Activated effector memory CD4-positive, alpha-beta T cell treated with anti-CD3 and anti-CD28 coated beads, Interleukin-2, amount 50 U/mL, for 16 hours (primary cell): ENCODE data around the gene LRRC2.
A peak's percentile ranks its signal among the peaks of the same experiment; 100 is the strongest.
"Not testable (repeated sequence)": the region's sequence is repeated elsewhere in the genome, so short reads cannot be mapped to it uniquely, and the experiment has no call there.

Source experiments
- DNase-seq: peaks from one replicate; pipeline ENCODE4 v3.0.0-alpha.2; 2020

Gene LRRC2

GRCh38 chr3:46522201-46522600 lies 43.9 kb downstream of the LRRC2 start:
- not testable (repeated sequence) for DNase-seq

DNA sequence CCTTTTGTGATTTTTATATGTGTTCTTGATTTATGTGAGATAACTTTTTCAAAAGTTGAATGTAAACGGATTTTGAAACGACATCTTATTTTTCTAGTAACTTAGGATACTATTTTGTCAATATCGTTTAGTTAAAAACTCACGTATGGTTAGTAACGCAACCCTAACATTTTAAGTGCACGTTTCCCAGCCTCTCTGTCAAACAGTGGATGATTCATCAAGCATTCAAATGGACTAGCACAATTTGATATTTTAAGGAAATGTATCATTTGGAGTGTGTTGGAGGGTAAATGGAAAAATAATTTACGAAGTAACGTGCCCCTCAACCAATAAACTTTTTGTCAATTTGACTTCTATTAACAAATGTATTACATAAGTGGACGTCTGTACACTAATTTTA lies 45.0 kb downstream of the LRRC2 start:
- no peak for DNase-seq

DNA sequence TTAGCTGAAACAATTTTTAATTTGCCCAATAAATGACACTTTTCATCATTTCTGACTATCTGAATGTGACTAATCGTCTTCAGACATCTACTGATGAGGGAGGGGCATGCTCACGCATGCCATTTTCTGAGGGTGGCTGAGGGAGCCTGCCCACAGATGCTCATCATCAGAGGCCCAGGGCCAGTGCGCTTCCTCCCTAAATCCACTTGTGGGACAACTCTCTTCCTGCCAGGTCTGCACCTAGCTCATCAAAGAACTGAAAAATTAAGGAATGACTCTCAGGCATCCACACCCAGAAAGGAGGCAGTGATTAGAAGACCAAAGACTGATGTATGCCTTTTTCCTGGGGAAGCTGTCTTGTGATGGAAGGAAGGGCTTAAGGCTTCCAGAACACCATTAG lies 45.6 kb downstream of the LRRC2 start:
- DNase-seq, result no peak

DNA sequence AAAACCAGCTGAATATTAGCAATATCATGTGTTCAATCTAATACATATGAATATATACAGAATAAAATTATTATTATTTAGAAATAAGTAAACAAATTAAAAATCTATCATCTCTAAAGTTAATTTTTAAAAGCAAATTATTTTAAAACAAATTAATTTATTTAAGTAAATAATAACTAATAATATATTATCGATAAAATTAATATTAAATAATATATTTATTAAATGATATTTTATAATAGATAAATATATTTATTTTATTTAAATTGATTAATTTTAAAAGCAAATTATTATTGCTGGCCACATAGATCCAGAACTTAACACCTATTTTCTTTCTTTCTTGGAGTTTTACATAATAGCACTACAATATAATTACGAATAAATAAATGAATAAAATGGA lies 46.1 kb downstream of the LRRC2 start:
- no peak for DNase-seq

DNA sequence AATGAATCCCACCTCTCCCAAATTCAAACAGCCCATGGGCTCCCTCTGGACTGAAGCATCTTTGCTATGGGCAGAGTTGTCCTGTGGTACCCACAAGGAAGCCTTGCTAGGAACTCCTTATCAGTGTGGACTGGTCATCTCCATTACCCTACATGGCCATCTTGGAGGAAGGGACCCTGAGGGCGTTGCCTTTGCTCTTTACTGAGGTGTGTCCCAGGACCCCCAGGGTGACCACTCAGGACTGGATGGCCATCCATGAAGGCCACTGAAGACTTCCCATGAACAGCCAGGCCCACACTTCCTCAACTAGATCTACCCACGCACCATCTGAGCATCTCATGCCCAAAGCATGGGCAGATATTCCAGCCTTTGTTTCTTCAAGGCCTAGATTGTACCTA lies 48.3 kb downstream of the LRRC2 start:
- DNase-seq, result no peak

DNA sequence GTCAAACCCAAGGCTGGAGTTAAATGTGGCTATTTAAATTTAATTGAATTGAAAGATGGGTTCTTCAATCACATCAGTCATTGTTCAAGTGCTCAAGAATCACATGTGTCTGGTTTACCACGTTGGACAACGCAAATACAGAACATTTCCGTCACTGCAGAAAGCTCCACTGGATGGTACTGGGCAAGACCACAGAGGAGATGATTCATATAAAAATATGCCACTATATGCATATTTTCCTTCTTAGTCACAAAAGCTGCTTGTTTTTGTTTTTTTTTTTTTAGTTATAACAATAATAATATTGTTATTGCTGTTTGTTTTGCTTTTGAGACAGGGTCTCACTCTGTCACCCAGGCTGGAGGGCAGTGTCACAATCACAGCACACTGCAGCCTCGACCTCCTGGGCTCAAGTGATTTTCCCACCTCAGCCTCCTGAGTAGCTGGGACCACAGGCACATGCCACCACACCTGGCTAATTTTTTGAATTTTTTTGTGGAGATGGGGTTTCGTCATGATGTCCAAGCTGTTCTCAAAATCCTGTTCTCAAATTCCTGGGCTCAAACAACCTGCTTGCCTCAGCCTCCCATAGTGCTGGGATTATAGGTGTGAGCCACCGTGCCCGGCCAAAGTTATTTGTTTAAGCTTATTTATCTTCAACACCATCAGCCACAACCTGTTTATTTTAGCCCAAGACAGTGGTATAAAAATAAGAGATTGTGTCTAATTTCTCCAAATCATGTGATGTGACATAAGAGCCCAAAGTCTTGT lies 48.9 kb downstream of the LRRC2 start:
- no peak for DNase-seq

DNA sequence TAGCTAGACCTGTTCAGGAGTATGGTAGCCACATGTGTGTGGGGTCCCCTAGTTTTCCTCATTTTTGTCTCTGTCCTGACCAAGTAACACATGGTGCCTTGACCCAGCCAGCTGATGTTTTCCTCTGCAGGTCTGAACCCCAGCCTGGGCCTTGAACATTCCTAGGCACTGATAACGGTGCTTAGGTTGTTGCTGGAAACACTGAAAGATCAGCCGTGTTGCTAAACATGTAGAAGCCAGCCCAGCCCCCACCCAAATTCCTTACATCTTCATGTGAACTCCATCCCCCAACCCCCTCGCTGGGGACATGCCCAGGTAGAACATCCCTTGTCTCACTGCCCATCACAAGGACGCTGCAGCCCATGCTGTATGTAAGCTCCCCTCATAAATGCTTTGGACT lies 49.6 kb downstream of the LRRC2 start:
- DNase-seq, result no peak

DNA sequence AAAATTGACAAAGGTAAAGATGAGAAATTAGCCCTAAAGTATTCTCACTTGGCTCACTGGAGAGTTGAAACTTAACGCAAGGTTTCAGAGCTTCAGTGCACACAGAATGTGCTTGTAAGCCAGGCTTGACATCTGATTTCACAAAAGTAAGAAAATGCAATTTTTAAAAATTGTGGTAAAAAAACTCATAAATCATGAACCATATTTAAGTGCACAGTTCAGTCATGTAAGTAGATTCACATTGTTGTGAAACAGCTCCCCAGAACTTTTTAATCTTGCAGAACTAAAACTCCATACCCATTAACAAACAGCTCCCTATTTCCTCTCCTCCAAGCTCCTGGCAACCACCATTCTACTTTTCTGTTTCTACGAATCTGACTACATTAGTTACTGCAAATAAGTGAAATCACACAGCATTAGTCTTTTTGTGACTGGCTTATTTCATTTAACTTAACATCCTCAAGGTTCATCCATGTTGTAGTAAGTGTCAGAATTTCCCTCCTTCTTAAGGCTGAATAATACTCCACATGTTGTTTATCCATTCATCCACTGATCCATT lies 53.8 kb downstream of the LRRC2 start:
- no peak for DNase-seq

- no peak for DNase-seq
Measured at GRCh38 chr3:46509661-46510187, 56.4 kb downstream of the LRRC2 start.

DNA sequence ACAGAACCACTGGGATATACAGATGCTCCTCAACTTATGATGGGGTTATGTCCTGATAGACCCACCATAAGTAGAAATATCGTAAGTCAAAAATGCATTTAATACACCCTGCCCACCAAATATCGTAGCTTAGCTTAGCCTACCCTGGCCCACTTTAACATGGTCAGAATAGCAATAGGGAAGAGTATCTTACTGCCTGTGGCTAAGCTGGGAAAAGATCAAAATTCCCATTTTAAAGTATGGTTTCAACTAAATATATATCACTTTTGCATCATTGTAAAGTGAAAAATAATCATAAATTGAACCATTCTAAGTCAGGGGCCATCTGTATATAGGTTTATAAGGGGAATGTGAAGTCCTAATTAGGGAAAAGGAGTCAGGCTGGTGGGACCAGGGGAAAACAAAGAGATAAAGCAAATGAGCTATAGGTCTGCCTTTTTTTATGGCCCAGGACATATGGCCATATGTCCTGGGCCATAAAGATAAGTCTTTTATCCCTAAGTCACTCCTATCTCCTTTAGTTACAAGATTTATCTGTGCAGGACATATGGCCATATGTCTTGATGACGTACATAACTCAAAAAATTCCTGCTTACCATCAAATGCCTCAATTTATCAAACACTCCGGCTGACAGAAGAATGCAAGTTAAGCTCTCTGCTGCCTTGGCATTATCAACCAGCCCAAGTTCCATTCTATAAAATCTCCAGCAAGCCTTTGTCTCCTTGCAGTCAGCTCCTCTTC lies 57.1 kb downstream of the LRRC2 start:
- DNase-seq, result no peak

- no peak for DNase-seq
Measured at GRCh38 chr3:46506526-46506925, 59.6 kb downstream of the LRRC2 start.

- no peak for DNase-seq
Measured at GRCh38 chr3:46505953-46506352, 60.1 kb downstream of the LRRC2 start.

GRCh38 chr3:46504789-46505188 lies 61.3 kb downstream of the LRRC2 start:
- DNase-seq, result peak; percentile 71

- DNase-seq, result no peak
Measured at GRCh38 chr3:46503200-46503874, 62.8 kb downstream of the LRRC2 start.

DNA sequence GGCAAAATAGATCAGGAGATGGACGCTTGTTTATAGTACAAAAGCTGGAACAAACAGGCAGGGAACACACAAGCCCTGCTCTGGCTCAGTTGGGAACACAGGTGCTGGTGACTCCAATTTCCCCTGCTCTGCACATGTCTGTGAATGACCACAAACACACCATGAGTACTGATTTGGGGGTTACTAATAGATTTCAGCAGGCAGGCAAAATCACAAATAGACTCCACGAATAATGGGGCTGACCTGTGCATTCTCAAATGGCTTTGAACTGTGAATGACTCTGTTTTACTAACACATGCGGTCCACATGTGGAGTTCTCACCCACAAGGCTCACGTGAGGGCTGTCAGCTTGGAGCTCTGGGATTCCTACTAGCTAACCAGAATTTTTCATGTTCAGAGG lies 64.4 kb downstream of the LRRC2 start:
- DNase-seq, result no peak

GRCh38 chr3:46500656-46501635 lies 65.2 kb downstream of the LRRC2 start:
- DNase-seq, result no peak

GRCh38 chr3:46498916-46499519 lies 67.1 kb downstream of the LRRC2 start:
- DNase-seq, result no peak

DNA sequence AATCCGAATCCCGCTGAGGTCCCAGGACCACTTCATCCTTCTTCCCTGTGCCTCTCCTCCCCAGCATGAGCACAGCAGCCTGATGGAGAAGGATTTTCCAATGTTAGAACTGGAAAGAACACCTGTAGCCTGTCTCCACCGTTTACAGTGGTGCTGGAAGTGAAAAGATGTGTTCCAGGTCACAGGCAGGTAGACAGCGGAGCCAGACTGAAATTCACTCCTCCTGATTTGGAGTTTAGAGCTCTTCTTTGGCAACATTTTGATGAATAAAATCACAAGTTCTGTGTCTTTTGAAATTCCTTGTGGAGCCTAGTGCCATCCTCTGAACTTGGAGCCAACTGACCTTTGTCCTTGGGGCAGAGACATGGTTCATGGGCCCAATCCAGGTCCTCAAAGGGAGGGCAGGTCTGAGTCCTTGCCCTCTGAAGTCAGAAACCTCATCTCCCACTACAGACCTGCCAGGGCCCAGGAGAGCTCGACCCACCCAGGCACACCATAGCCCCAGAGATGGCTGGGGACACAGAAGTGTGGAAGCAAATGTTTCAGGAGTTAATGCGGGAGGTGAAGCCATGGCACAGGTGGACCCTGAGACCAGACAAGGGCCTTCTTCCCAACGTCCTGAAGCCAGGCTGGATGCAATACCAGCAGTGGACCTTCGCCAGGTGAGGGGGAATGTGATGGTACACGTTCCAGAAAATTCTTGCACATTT lies 68.4 kb downstream of the LRRC2 start, which contains the start of gene RTP3:
Gene RTP3 (plus strand): TSS at position 421 of the 710 bp plus-strand sequence. CDS start 87 bp downstream, at position 508.
- no peak for DNase-seq

- peak; percentile 77 for DNase-seq
Measured at GRCh38 chr3:46496746-46497555, 69.2 kb downstream of the LRRC2 start.

DNA sequence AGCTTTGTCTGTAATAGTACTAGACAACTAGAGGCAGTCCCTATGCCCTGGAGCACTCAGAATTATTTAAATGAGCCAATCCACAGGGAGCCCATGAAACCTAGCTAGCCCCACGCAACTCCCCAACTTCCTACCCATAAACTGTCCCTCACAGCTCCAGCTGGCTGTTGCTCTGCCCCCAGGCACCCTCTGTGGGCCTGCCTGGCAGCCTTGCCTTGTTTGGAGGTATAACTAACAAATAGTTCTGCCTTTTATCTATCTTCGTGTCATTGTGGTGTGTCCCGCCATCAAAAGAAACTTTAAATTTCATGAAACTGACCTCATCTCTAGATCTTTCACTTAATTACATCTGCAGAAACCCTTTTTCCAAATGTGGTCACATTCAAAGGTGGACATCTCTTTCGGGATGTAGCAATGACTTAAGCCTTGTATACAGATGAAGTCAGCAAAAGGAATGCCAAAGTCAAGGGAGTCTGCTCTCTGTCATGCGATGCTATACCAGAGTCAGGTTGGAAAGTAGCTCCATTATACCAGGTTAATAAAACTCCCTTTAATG lies 70.1 kb downstream of the LRRC2 start:
- DNase-seq, result no peak
